Ovary (tissue), 9 donors: ENCODE measurements around the gene ARHGAP22. TPM values are rescaled to one million over a fixed set of nuclear protein-coding genes. Genes with fewer than 3 reads are reported as not detected.

Experiments
- DNase-seq, 5 donors: peaks; one replicate each; pipeline ENCODE4 v3.0.0-alpha.2; 2019 to 2020
- H3K27ac ChIP-seq, 2 donors: fragments of 200-600 bp; one replicate each; pipeline versions ENCODE4 v1.5.1 to v1.8.0; 2019 to 2022
- H3K27me3 ChIP-seq: fragments of 200-600 bp; one replicate; pipeline ENCODE4 v1.8.0; 2022
- H3K36me3 ChIP-seq: fragments of 200-600 bp; sonication (generic); one replicate; pipeline ENCODE4 v1.5.1; 2019
- H3K4me1 ChIP-seq: one replicate; pipeline ENCODE4 v1.8.1; 2013; ENCODE audit warnings: mild to moderate bottlenecking, moderate library complexity; ENCODE audit not compliant: insufficient read depth
- H3K4me3 ChIP-seq: fragments of 200-600 bp; sonication (generic); one replicate; pipeline ENCODE4 v1.5.1; 2017
- H3K9me3 ChIP-seq, 2 donors: fragments of 200-600 bp in 1 of 2; sonication (generic) in 1 of 2; one replicate each; pipeline versions ENCODE4 v1.5.1 to v1.8.1; 2013 to 2019; ENCODE audit warnings: mild to moderate bottlenecking in 1 of 2, moderate library complexity in 1 of 2
- EP300 ChIP-seq: sonication (generic); formaldehyde crosslinking; IDR thresholded peaks from one replicate; pipeline ENCODE4 v1.6.1; 2017; ENCODE audit warnings: antibody characterized with exemption
- POLR2A ChIP-seq: fragments of 450-650 bp; IDR thresholded peaks from one replicate; pipeline ENCODE4 v1.6.1; 2017; ENCODE audit warnings: antibody characterized with exemption, mild to moderate bottlenecking, moderate library complexity
- WGBS, 3 donors: extraction: QIAGEN DNeasy Blood & Tissue Kit in 1 of 3; methylation state at CpG; one replicate each; pipeline versions ENCODE4 v1.1.5 to v1.1.7; 2013 to 2017; 5-methylcytosine and 5-hydroxymethylcytosine counted together
- intact Hi-C, 4 donors: fragments of 100-400 bp; cut with DNase I; formaldehyde crosslinking; loops; one replicate each; pipeline versions ENCODE4 v1.11.0 to v1.15.1; 2022 to 2023
- polyA plus RNA-seq, 2 donors: library from polyadenylated mRNA; stranded (reverse); fragments of 200-250 nt in 1 of 2; fragments of 350-450 nt in 1 of 2; fragmentation: Illumina TruSeq in 1 of 2; extraction: RNeasy Lipid Tissue Mini Kit (QIAGEN cat#74804) in 1 of 2; gene quantifications; one replicate each; pipeline ENCODE4 v1.2.3, GENCODE V29; 2013 to 2014
- total RNA-seq, 7 donors: library from RNA; depleted of rRNA in 2 of 7; stranded (reverse); fragments of >200 nt in 2 of 7; fragmentation: NEBNext Ultra II Directional in 3 of 7; extraction: Animal tissue kit (Norgen Biotek cat#: 25700) in 3 of 7; gene quantifications; one replicate each; pipeline versions ENCODE4 v1.1.0 to v1.2.4, GENCODE V29; 2016 to 2023
- TF ChIP-seq, protein P1 (sequence below), 3 donors: fragments of 450-650 bp in 2 of 3; fragments of 200-600 bp in 1 of 3; IDR thresholded peaks; one replicate each; pipeline versions ENCODE4 v1.5.1 to v1.8.0; 2016 to 2022; ENCODE audit warnings: antibody characterized with exemption in 3 of 3, mild to moderate bottlenecking in 1 of 3
- donor health status: DM: no; HTN: no; CAD: no; lungs with moderate emphysema.
- donor health status: DM: no; HTN: no; CAD: no.
- donor health status: Bipolar disorder and iron deficiency.
- donor health status: DM: yes; HTN: yes; CAD: no.
- donor health status: DM: no; HTN: no; CAD: no.
- donor health status: DM: yes; HTN: yes; CAD: no.

The ARHGAP22 gene
- total and polyA plus RNA-seq, 9 donors = 3.9 to 14.3 (median 5.7) TPM

GRCh38 chr10:48582970-48583369, 21.9 kb downstream of the ARHGAP22 start:
- intact Hi-C loops = no loop called here
- WGBS, 3 donors = 54 to 69% (median 58%) methylated on average over 10 of the region's 10 CpGs
- H3K27ac ChIP-seq = no peak overlapping the region
- DNase-seq = no peak
- H3K36me3 ChIP-seq = no peaks in the 10 kb centered on the region
- H3K4me3 ChIP-seq = no peak overlapping the region
- peaks cover 3% of the 10 kb centered on the region for H3K4me1 ChIP-seq
- TF ChIP-seq POLR2A = no peak
- TF ChIP-seq, protein P1, sequence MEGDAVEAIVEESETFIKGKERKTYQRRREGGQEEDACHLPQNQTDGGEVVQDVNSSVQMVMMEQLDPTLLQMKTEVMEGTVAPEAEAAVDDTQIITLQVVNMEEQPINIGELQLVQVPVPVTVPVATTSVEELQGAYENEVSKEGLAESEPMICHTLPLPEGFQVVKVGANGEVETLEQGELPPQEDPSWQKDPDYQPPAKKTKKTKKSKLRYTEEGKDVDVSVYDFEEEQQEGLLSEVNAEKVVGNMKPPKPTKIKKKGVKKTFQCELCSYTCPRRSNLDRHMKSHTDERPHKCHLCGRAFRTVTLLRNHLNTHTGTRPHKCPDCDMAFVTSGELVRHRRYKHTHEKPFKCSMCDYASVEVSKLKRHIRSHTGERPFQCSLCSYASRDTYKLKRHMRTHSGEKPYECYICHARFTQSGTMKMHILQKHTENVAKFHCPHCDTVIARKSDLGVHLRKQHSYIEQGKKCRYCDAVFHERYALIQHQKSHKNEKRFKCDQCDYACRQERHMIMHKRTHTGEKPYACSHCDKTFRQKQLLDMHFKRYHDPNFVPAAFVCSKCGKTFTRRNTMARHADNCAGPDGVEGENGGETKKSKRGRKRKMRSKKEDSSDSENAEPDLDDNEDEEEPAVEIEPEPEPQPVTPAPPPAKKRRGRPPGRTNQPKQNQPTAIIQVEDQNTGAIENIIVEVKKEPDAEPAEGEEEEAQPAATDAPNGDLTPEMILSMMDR (IDR thresholded peaks at IDR 0.05) = no peak
- H3K9me3 ChIP-seq = no peaks in the 10 kb centered on the region
- no peaks in the 10 kb centered on the region for H3K27me3 ChIP-seq

- Histone ChIP-seq H3K4me1 (peaks cover 3% of the 10 kb centered on the region), H3K27ac (no peak overlapping the region), H3K9me3 (no peaks in the 10 kb centered on the region), H3K36me3 (no peaks in the 10 kb centered on the region), H3K27me3 (no peaks in the 10 kb centered on the region), H3K4me3 (no peak overlapping the region)
- TF ChIP-seq, protein P1 (IDR thresholded peaks at IDR 0.05) = no peak
- TF ChIP-seq POLR2A (no peak), EP300 (no peak)
- whole genome bisulfite sequencing, 3 donors = 87 to 90% (median 87%) methylated on average over 5 of the region's 5 CpGs
- intact Hi-C loops = no loop called here
- DNase-seq = no peak
These were observed 24.6 kb downstream of the ARHGAP22 start for GRCh38 chr10:48580236-48580635.

DNA sequence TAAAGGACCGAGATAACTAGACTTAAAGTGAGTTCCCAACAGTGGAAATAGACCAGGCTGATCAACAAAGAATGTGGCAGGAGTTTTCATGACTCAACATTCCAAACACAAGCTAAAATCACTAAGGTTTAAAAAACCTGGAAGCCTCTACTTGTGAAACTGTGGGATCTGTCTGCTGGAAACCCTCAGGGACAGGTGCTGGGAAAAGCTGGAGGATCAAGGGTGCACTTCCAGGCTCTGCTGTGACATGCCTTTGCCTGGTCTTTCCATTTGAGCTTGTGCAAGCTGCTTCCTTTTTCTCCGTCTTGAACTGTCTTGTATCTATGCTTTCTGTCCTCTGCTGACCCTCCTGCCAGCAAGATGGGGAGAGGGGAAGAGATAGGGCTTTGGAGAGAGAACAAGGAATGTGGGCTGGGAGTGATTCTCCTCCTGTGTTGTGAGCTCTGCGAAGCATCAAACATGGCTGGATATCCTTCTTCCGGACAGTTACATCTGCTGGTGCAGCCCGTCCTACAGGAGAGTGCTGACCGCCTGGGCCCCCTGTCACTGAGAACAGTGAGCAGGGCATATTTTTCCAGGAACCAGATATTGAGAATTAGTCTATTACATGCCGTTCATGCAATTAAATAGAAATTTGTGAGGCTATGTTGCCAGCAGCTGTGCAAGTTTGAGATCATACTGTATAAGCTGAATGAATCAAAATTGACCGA, 25.5 kb downstream of the ARHGAP22 start:
- no peaks in the 10 kb centered on the region for H3K27me3 ChIP-seq
- intact Hi-C loops = no loop called here
- H3K4me1 ChIP-seq = peaks cover 3% of the 10 kb centered on the region
- 21 to 35% (median 24%) methylated on average over 8 of the region's 8 CpGs for WGBS, 3 donors
- H3K9me3 ChIP-seq = no peaks in the 10 kb centered on the region
- DNase-seq = no peak
- no peaks in the 10 kb centered on the region for H3K36me3 ChIP-seq
- H3K27ac ChIP-seq = no peak overlapping the region
- H3K4me3 ChIP-seq = no peak overlapping the region
- TF ChIP-seq EP300 (no peak), POLR2A (no peak)
- TF ChIP-seq, protein P1 (IDR thresholded peaks at IDR 0.05) = no peak

GRCh38 chr10:48577158-48577557, 27.7 kb downstream of the ARHGAP22 start:
- Histone ChIP-seq H3K36me3 (no peaks in the 10 kb centered on the region), H3K27me3 (no peaks in the 10 kb centered on the region), H3K27ac (no peak overlapping the region), H3K4me3 (no peak overlapping the region), H3K9me3 (no peaks in the 10 kb centered on the region), H3K4me1 (peaks cover 3% of the 10 kb centered on the region)
- intact Hi-C loops = no loop called here
- 59 to 80% (median 66%) methylated on average over 5 of the region's 5 CpGs for WGBS, 3 donors
- TF ChIP-seq, protein P1 (IDR thresholded peaks at IDR 0.05) = no peak
- TF ChIP-seq POLR2A = no peak
- TF ChIP-seq EP300 = no peak
- DNase-seq = no peak
